Mesendoderm (in vitro differentiated cells): ENCODE data around the gene ASXL1.

Experiments used
- DNase-seq: peaks from one replicate; pipeline ENCODE4 v3.0.0; 2013
- H2AK5ac ChIP-seq: 2 replicates; pipeline ENCODE4 v1.6.1; 2013; ENCODE audit warnings: low read length, inconsistent platforms
- H2BK120ac ChIP-seq: 2 replicates; pipeline ENCODE4 v1.6.1; 2013; ENCODE audit warnings: low read depth, mild to moderate bottlenecking, low read length, moderate library complexity, mixed read lengths
- H2BK15ac ChIP-seq: replicated peaks from 2 replicates; pipeline ENCODE4 v1.6.1; 2013; ENCODE audit warnings: low read depth, mild to moderate bottlenecking, moderate library complexity
- H2BK5ac ChIP-seq: 2 replicates; pipeline ENCODE4 v1.6.1; 2013; ENCODE audit warnings: low read length, inconsistent platforms
- H3K18ac ChIP-seq: 2 replicates; pipeline ENCODE4 v1.6.1; 2013; ENCODE audit warnings: mild to moderate bottlenecking, low read length, mixed read lengths
- H3K23ac ChIP-seq: one replicate; pipeline ENCODE4 v1.6.1; 2013; ENCODE audit warnings: low read length
- H3K27ac ChIP-seq: 2 replicates; pipeline ENCODE4 v1.5.1; 2013; ENCODE audit warnings: low read depth, mild to moderate bottlenecking, inconsistent platforms, low read length, moderate library complexity
- H3K27me3 ChIP-seq: 2 replicates; pipeline ENCODE4 v1.6.1; 2013; ENCODE audit warnings: low read length, control low read depth, mild to moderate bottlenecking, inconsistent platforms; ENCODE audit not compliant: insufficient read depth, poor library complexity
- H3K36me3 ChIP-seq: 2 replicates; pipeline ENCODE4 v1.6.1; 2013; ENCODE audit warnings: low read length, inconsistent platforms; ENCODE audit not compliant: control insufficient read depth, insufficient read depth
- H3K4ac ChIP-seq: one replicate; pipeline ENCODE4 v1.6.1; 2013; ENCODE audit warnings: low read depth, mild to moderate bottlenecking, low read length, moderate library complexity
- H3K4me1 ChIP-seq: 2 replicates; pipeline ENCODE4 v1.6.1; 2013; ENCODE audit warnings: low read depth, low read length, inconsistent platforms; ENCODE audit not compliant: control insufficient read depth
- H3K4me2 ChIP-seq: 2 replicates; pipeline ENCODE4 v1.6.1; 2013; ENCODE audit warnings: low read length
- H3K4me3 ChIP-seq: 2 replicates; pipeline ENCODE4 v1.5.1; 2013; ENCODE audit warnings: mild to moderate bottlenecking, low read length
- H3K56ac ChIP-seq: one replicate; pipeline ENCODE4 v1.6.1; 2013; ENCODE audit warnings: low read length
- H3K79me1 ChIP-seq: 2 replicates; pipeline ENCODE4 v1.6.1; 2013; ENCODE audit warnings: low read length, inconsistent platforms
- H3K79me2 ChIP-seq: 2 replicates; pipeline ENCODE4 v1.6.1; 2013; ENCODE audit warnings: mild to moderate bottlenecking, low read length; ENCODE audit not compliant: control insufficient read depth, insufficient read depth
- H3K9ac ChIP-seq: 2 replicates; pipeline ENCODE4 v1.6.1; 2013; ENCODE audit warnings: low read length, inconsistent platforms
- H4K5ac ChIP-seq: one replicate; pipeline ENCODE4 v1.6.1; 2013; ENCODE audit warnings: low read length
- H4K8ac ChIP-seq: one replicate; pipeline ENCODE4 v1.6.1; 2013; ENCODE audit warnings: low read depth, mild to moderate bottlenecking, control low read depth, low read length, moderate library complexity
- WGBS: extraction: QIAGEN DNeasy Blood & Tissue Kit; methylation state at CpG from one replicate; pipeline ENCODE4 v1.1.7; 2013; ENCODE audit warnings: low lambda C conversion rate, missing lambda C conversion rate; ENCODE audit not compliant: insufficient coverage; ENCODE audit errors: extremely low coverage; 5-methylcytosine and 5-hydroxymethylcytosine counted together

The ASXL1 gene

DNA sequence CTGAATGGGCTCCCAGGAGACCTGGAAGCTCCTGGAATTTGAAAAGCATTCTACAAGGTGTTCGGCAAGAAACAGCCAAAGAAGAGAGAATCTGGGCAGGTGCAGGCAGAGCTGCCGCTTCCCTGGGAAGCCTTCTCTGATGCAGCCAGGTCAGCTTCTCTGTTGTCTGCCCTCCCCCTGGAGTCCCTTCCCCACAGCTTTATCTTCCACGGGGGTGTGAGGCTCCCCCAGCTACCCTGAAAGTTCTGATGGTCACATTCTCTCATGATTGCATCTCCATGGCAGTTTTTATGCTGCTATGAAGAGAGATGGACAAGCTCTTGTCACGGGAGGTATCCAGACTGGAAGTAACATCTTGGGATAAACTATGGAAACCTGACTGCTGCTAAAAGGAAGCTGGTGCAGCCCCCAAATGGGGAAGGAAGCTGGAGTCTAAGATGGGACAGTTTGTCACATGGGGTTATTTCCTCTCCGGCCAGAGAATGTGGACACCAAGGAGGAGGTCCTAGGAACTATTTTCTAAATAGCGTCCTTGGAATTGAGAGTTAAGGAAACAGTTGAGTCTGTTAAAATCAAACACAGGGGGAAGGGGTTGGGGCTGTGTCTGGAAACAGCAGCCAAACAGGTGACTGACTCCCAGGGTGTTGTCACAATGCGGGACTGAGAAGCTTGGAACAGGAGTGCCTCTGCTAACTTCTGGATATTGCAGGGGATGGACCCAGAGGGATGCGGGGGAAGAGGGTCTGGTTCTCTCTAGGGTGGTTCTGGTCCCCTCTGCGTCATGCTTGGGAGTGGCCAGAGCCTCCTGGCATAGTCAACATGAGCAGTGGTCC is 91.1 kb downstream of the ASXL1 start:
- Histone ChIP-seq H2AK5ac (no peak overlapping the region), H3K4me3 (no peak overlapping the region), H3K4me1 (peaks cover 6% of the 10 kb centered on the region), H3K9ac (no peak overlapping the region), H3K18ac (no peak overlapping the region), H3K36me3 (no peaks in the 10 kb centered on the region), H3K79me1 (no peaks in the 10 kb centered on the region), H3K27me3 (no peaks in the 10 kb centered on the region), H2BK15ac (no peak overlapping the region), H3K23ac (no peak overlapping the region), H3K27ac (no peak overlapping the region), H4K8ac (no peak overlapping the region), H3K4ac (no peak overlapping the region), H3K56ac (no peak overlapping the region), H3K79me2 (no peaks in the 10 kb centered on the region), H4K5ac (no peak overlapping the region), H2BK5ac (no peak overlapping the region), H2BK120ac (no peak overlapping the region), H3K4me2 (no peak overlapping the region)
- DNase-seq = no peak
- no CpG with 5 or more reads among the region's 9 CpGs for WGBS

DNA sequence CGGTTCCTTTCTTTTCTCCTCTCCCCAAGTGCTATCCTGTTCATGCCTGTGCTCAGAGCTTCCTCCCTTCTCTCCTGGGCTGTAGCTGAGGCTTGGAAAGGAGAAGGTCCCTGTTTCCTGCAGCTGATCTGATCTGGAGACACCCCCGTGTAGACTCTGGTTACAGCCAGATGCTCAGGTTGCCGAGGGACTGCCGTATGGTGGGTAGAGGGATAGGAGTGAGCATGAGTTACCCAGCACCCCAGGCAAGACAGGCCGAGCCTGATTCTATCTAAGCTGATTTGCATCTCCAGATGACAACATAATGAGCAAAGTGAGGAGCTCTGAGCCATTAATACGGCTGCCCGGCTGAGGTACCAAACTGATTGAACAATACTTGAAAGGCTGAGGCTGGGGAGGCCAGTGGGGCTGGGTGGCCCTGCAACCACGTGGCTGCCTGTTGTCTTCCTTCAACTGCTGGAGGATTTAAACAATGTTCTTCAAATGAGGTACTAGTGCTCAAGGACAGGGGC is 91.8 kb downstream of the ASXL1 start:
- Histone ChIP-seq H2BK5ac (no peak overlapping the region), H3K23ac (no peak overlapping the region), H3K4me3 (no peak overlapping the region), H2BK120ac (no peak overlapping the region), H3K18ac (no peak overlapping the region), H3K4me2 (no peak overlapping the region), H3K9ac (no peak overlapping the region), H4K8ac (no peak overlapping the region), H3K27ac (no peak overlapping the region), H3K56ac (no peak overlapping the region), H3K79me2 (no peaks in the 10 kb centered on the region), H3K4ac (no peak overlapping the region), H2BK15ac (no peak overlapping the region), H3K27me3 (no peaks in the 10 kb centered on the region), H4K5ac (no peak overlapping the region), H3K36me3 (no peaks in the 10 kb centered on the region), H3K79me1 (no peaks in the 10 kb centered on the region), H3K4me1 (peaks cover 2% of the 10 kb centered on the region), H2AK5ac (no peak overlapping the region)
- no CpG with 5 or more reads among the region's 8 CpGs for WGBS
- no peak for DNase-seq

DNA sequence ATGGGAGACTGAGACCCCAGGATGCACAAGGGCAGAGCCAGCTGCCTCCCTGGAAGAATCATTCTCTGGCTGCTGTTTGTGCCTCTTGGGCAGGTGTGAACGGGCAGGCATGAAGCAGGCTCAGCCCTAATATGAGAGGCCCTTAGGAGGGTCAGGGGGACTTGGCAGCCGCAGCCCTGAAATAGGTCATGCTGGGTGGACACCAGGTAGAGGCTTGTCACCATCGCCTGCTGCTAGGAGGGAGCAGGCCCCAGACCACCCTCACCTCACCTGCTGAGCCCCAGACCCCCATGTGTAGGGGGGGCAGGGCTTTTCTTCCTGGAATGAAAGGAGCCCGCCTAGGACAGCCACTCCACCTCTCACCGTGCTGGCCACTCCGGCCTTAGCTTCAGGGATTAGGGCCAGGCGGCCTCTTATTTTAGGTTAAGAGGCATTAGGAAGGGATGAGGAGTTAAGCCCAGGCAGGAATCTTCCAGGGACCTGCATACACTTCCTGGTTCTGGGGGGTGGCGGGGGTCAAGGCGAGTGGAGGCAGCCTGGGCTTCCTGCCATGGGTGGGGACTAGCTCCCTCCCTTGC is 92.4 kb downstream of the ASXL1 start:
- Histone ChIP-seq H3K79me2 (no peaks in the 10 kb centered on the region), H3K4ac (no peak overlapping the region), H2BK5ac (no peak overlapping the region), H3K27ac (no peak overlapping the region), H3K4me2 (no peak overlapping the region), H3K56ac (no peak overlapping the region), H3K4me1 (no peaks in the 10 kb centered on the region), H2BK120ac (no peak overlapping the region), H2BK15ac (no peak overlapping the region), H3K27me3 (no peaks in the 10 kb centered on the region), H4K5ac (no peak overlapping the region), H3K36me3 (no peaks in the 10 kb centered on the region), H3K9ac (no peak overlapping the region), H3K18ac (no peak overlapping the region), H3K4me3 (no peak overlapping the region), H3K79me1 (no peaks in the 10 kb centered on the region), H2AK5ac (no peak overlapping the region), H4K8ac (no peak overlapping the region), H3K23ac (no peak overlapping the region)
- WGBS = no CpG with 5 or more reads among the region's 9 CpGs
- no peak for DNase-seq

DNA sequence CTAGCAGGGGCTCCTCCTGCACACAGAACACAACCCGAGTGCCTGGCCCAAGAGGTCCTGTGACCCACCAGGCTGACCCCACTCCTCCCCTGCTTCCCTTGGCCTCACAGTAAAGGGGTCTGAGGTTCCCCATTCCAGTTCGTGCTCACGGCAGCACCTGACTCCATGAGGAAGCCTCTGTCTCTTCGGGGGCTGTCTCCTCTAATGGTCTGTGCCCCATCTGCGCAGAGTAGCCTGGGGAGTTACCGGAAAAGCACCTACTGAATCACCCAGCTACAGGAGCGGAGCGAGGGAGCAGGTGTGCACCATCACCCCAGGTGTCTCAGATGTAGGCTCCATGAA is 93.2 kb downstream of the ASXL1 start:
- no peak overlapping the region for H2AK5ac ChIP-seq
- no peak overlapping the region for H2BK15ac ChIP-seq
- no peak overlapping the region for H4K5ac ChIP-seq
- H3K4me2 ChIP-seq = no peak overlapping the region
- H3K36me3 ChIP-seq = no peaks in the 10 kb centered on the region
- no peak overlapping the region for H3K4ac ChIP-seq
- no peaks in the 10 kb centered on the region for H3K79me1 ChIP-seq
- H3K4me3 ChIP-seq = no peak overlapping the region
- H3K9ac ChIP-seq = no peak overlapping the region
- no peak overlapping the region for H2BK120ac ChIP-seq
- no peak overlapping the region for H3K18ac ChIP-seq
- whole genome bisulfite sequencing = no CpG with 5 or more reads among the region's 8 CpGs
- H2BK5ac ChIP-seq = no peak overlapping the region
- H3K4me1 ChIP-seq = no peaks in the 10 kb centered on the region
- no peaks in the 10 kb centered on the region for H3K79me2 ChIP-seq
- H3K23ac ChIP-seq = no peak overlapping the region
- DNase-seq = no peak
- no peak overlapping the region for H4K8ac ChIP-seq
- H3K27me3 ChIP-seq = no peaks in the 10 kb centered on the region
- H3K27ac ChIP-seq = no peak overlapping the region
- no peak overlapping the region for H3K56ac ChIP-seq

DNA sequence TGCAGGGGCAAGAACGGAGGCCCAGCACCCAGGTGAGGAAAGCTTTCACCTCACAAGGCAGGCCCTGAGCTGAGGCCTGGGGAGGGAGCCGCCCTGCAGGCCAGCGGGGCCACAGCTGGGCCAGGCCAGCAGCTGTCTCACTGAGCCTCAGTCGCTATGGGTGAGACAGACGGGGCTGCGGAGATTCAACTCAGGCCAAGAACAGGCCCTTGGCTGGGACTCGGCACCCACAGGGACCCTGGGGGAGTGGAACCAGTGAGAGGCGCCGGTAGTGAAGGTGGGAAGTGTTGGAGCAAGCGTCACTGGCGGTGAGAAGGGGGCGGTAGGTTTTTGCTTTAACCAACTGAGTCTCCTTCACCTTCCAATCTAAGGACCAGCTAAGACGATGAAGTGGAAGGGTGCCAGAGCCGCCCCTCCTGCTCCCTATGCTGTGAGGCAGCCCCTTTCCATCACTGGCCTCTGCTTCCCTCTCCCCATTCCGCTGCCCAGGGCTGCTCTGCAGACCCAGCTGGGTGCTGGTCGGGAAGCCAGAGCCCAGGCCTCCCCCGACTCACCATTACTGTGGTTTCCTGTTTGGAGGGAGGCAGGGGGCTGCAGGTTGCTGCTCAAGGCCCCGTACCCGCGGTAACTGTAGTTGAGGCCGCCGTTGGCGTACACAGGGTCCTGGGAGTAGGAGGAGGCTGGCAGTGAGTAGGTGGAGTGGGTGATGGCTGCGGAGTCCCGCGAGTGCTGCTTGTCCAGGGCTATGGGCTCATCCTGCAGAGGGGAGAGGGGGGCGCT is 93.7 kb downstream of the ASXL1 start:
- no CpG with 5 or more reads among the region's 27 CpGs for WGBS

More for the DNA sequence above, 93.7 kb downstream of the ASXL1 start:
- Histone ChIP-seq H2BK15ac (no peak overlapping the region), H3K18ac (no peak overlapping the region), H2AK5ac (no peak overlapping the region), H3K56ac (no peak overlapping the region), H2BK120ac (no peak overlapping the region), H2BK5ac (no peak overlapping the region), H4K8ac (no peak overlapping the region), H3K23ac (no peak overlapping the region), H4K5ac (no peak overlapping the region), H3K4me2 (no peak overlapping the region), H3K4ac (no peak overlapping the region), H3K79me2 (no peaks in the 10 kb centered on the region), H3K36me3 (no peaks in the 10 kb centered on the region), H3K27ac (no peak overlapping the region), H3K79me1 (no peaks in the 10 kb centered on the region), H3K4me3 (no peak overlapping the region), H3K27me3 (no peaks in the 10 kb centered on the region), H3K9ac (no peak overlapping the region), H3K4me1 (no peaks in the 10 kb centered on the region)
- no peak for DNase-seq
